Right lobe of liver (tissue), 6 donors: ENCODE measurements around the gene PDE6A. TPM values are rescaled to one million over a fixed set of nuclear protein-coding genes. Genes with fewer than 3 reads are reported as not detected.
A peak's percentile ranks its signal among the peaks of the same experiment; 100 is the strongest.
"Not testable (repeated sequence)": the region's sequence is repeated elsewhere in the genome, so short reads cannot be mapped to it uniquely, and the experiment has no call there.

Experiments
- ATAC-seq, 4 donors: fragments of 200-7000 bp; cut with Tn5 transposase; one replicate each; pipeline ENCODE4 v1.9.1; 2020; ENCODE audit warnings: mild to moderate bottlenecking in 4 of 4, moderate library complexity in 4 of 4
- DNase-seq, 3 donors: peaks; one replicate each; pipeline ENCODE4 v3.0.0-alpha.2; 2020
- H3K27ac ChIP-seq, 3 donors: fragments of 200-600 bp; one replicate each; pipeline ENCODE4 v1.8.0; 2022
- H3K27me3 ChIP-seq, 2 donors: fragments of 200-600 bp; one replicate each; pipeline ENCODE4 v1.8.0; 2022
- H3K36me3 ChIP-seq, 4 donors: fragments of 200-600 bp; sonication (generic) in 1 of 4; one replicate each; pipeline versions ENCODE4 v1.5.1 to v1.8.0; 2017 to 2022; ENCODE audit warnings: control low read depth in 1 of 4
- H3K4me1 ChIP-seq, 4 donors: fragments of 200-600 bp; sonication (generic) in 1 of 4; one replicate each; pipeline versions ENCODE4 v1.5.1 to v1.8.0; 2017 to 2022; ENCODE audit warnings: control low read depth in 1 of 4
- H3K4me3 ChIP-seq, 3 donors: fragments of 200-600 bp; one replicate each; pipeline ENCODE4 v1.8.0; 2022
- H3K9me3 ChIP-seq, 4 donors: fragments of 200-600 bp; sonication (generic) in 1 of 4; one replicate each; pipeline versions ENCODE4 v1.5.1 to v1.8.0; 2017 to 2022; ENCODE audit warnings: control low read depth in 1 of 4
- POLR2A ChIP-seq: fragments of 450-650 bp; IDR thresholded peaks from one replicate; pipeline ENCODE4 v1.6.1; 2017; ENCODE audit warnings: antibody characterized with exemption, mild to moderate bottlenecking
- WGBS: methylation state at CpG from one replicate; pipeline ENCODE4 v1.1.6; 2018; ENCODE audit warnings: low coverage, low lambda C conversion rate; ENCODE audit not compliant: insufficient coverage; ENCODE audit errors: missing lambda C conversion rate; 5-methylcytosine and 5-hydroxymethylcytosine counted together
- intact Hi-C, 2 donors: fragments of 100-400 bp; cut with DNase I; formaldehyde crosslinking; loops; one replicate each; pipeline versions ENCODE4 v1.11.2 to v1.14.1; 2022
- total RNA-seq, 6 experiments: library from RNA; depleted of rRNA in 2 of 6; stranded (reverse); fragments of >200 nt in 2 of 6; fragmentation: NEBNext Ultra II Directional in 3 of 6; extraction: Animal tissue kit (Norgen Biotek cat#: 25700) in 3 of 6; gene quantifications; one replicate each; pipeline versions ENCODE4 v1.1.0 to v1.2.4, GENCODE V29; 2016 to 2023
- TF ChIP-seq, protein P1 (sequence below), 4 donors: fragments of 200-600 bp in 3 of 4; fragments of 450-650 bp in 1 of 4; IDR thresholded peaks; one replicate each; pipeline versions ENCODE4 v1.5.1 to v1.8.0; 2016 to 2022; ENCODE audit warnings: antibody characterized with exemption in 4 of 4, mild to moderate bottlenecking in 2 of 4
- donor health status: DM: no; HTN: yes; CAD: no.
- donor health status: DM: no; HTN: no; CAD: no.
- donor health status: DM: no; HTN: no; CAD: no.
- donor health status: DM: no; HTN: yes; CAD: no.
- donor health status: DM: no; HTN: yes; CAD: no.

PDE6A gene
- total RNA-seq, 6 experiments from 2014 or later, result not detected

DNA sequence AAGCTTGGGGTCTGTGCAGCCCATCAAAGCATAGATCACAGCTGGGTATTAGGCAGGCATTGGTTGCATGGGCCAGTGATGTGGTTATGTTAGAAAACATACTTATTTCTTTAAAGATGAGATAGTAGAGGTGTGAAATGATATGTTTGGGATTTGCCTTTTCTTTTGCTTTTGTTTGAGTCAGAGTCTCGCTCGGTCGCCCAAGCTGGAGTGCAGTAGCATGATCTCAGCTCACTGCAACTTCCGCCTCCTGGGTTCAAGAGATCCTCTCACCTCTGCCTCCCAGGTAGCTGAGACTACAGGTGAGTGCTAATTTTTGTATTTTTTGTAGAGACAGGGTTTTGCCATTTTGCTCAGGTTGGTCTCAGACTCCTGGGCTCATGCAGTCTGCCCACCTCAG is 84.8 kb downstream of the PDE6A start:
- Histone ChIP-seq H3K4me1 (peaks cover 0 to 6% (median 0%) of the 10 kb centered on the region in 4 donors), H3K9me3 (no peaks in the 10 kb centered on the region), H3K36me3 (no peaks in the 10 kb centered on the region), H3K4me3 (no peak overlapping the region), H3K27ac (no peak overlapping the region), H3K27me3 (no peaks in the 10 kb centered on the region)
- intact Hi-C loops, result no loop called here
- no peak for TF ChIP-seq POLR2A
- no peak for ATAC-seq
- 82% methylated on average over 3 of the region's 4 CpGs for WGBS
- no peak for DNase-seq

DNA sequence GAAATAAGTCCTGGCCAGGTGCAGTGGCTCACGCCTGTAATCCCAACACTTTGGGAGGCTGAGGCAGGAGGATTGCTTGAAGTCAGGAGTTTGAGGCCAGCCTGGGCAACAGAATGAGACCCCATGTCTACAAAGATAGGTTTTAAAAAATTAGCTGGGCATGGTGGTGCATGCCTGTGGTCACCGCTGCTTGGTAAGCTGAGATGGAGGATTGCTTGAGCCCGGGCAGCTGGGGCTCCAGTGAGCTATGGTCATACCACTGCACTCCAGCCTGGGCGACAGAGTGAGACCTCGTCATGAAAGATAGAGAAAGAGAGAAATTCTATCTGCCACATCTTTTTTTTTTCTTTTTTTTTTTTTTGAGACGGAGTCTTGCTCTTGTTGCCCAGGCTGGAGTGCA is 86.1 kb downstream of the PDE6A start:
- ATAC-seq, H3K4me1 ChIP-seq, DNase-seq, H3K27ac ChIP-seq, intact Hi-C loops, H3K27me3 ChIP-seq, H3K9me3 ChIP-seq, H3K36me3 ChIP-seq, H3K4me3 ChIP-seq: not testable (repeated sequence)
- 85% methylated on average over 5 of the region's 6 CpGs for WGBS

DNA sequence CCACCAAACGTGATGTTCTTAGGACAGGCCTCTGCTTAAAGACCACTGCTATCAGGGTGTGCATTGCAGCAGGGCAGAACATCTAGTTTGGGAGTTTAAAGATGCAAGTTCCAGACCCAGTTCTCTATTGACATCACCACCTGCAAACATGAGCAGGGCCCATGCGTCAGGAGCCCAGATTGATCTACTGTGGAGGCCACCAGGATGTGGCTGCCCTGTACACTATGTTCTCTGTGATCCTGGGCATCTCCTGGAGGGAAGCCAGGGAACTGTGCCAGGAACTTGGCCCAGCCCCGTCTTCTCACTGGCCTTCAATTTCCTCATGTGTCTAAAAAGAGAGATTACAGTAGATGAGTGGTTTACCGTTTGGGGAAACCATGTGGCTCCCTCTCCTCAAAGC is 87.1 kb downstream of the PDE6A start:
- H3K9me3 ChIP-seq, result no peaks in the 10 kb centered on the region
- intact Hi-C loops, result no loop called here
- H3K4me3 ChIP-seq, result no peak overlapping the region
- H3K4me1 ChIP-seq, result peaks cover 0 to 6% (median 0%) of the 10 kb centered on the region in 4 donors
- no peak overlapping the region for H3K27ac ChIP-seq
- H3K27me3 ChIP-seq, result no peaks in the 10 kb centered on the region
- DNase-seq (peak; percentile 63 to 69 (median 65)), ATAC-seq (peak; percentile 83 to 87 (median 86))
- 15% methylated on average over 2 of the region's 4 CpGs for WGBS
- TF ChIP-seq, protein P1, sequence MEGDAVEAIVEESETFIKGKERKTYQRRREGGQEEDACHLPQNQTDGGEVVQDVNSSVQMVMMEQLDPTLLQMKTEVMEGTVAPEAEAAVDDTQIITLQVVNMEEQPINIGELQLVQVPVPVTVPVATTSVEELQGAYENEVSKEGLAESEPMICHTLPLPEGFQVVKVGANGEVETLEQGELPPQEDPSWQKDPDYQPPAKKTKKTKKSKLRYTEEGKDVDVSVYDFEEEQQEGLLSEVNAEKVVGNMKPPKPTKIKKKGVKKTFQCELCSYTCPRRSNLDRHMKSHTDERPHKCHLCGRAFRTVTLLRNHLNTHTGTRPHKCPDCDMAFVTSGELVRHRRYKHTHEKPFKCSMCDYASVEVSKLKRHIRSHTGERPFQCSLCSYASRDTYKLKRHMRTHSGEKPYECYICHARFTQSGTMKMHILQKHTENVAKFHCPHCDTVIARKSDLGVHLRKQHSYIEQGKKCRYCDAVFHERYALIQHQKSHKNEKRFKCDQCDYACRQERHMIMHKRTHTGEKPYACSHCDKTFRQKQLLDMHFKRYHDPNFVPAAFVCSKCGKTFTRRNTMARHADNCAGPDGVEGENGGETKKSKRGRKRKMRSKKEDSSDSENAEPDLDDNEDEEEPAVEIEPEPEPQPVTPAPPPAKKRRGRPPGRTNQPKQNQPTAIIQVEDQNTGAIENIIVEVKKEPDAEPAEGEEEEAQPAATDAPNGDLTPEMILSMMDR (IDR thresholded peaks at IDR 0.05), result no peak
- no peak for TF ChIP-seq POLR2A
- no peaks in the 10 kb centered on the region for H3K36me3 ChIP-seq

DNA sequence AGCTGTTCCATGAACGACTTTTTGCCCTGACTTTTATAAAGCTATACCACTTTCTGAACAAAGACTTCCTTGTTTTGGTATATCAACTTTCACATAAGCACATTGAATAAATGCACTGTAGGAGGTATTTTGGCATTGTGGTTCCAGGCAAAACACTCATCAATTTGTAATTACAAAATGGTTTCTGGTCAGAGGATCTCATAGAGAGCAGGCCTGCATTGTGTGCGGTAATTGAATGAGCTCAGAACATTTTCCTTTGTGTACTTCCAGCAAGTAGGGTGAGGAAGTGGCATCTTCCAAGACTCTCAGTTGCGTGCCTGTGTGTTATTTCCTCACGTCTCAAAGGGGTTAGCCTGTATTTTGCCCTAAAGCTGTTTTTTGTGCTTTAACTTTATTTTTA is 89.2 kb downstream of the PDE6A start:
- no peaks in the 10 kb centered on the region for H3K27me3 ChIP-seq
- intact Hi-C loops, result no loop called here
- ATAC-seq, result no peak
- no peak overlapping the region for H3K4me3 ChIP-seq
- TF ChIP-seq, protein P1 (IDR thresholded peaks at IDR 0.05), result no peak
- H3K36me3 ChIP-seq, result no peaks in the 10 kb centered on the region
- H3K4me1 ChIP-seq, result peaks cover 0 to 6% (median 0%) of the 10 kb centered on the region in 4 donors
- H3K27ac ChIP-seq, result no peak overlapping the region
- 77% methylated on average over 4 of the region's 4 CpGs for WGBS
- no peaks in the 10 kb centered on the region for H3K9me3 ChIP-seq
- DNase-seq, result no peak

DNA sequence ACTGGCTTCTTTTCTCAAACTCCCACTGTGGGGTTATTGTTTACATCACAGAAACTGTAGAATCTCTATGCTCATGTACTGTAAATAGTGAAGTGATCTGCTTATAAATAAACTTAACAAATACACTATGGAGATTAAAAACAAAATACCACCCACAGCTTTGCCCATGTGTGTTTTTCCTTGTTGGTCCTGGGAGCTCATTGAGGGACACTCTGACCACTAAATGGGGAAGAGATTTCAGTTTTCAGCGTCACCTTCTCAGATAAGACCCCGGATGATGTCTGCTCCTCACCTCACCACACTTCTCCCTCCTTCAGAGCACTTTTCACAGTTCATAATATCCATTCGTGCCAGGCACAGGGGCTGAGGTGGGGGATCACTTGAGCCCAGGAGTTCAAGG is 89.7 kb downstream of the PDE6A start:
- peaks cover 0 to 6% (median 0%) of the 10 kb centered on the region in 4 donors for H3K4me1 ChIP-seq
- DNase-seq, result no peak
- H3K27me3 ChIP-seq, result no peaks in the 10 kb centered on the region
- no peak overlapping the region for H3K27ac ChIP-seq
- intact Hi-C loops, result no loop called here
- H3K4me3 ChIP-seq, result no peak overlapping the region
- TF ChIP-seq POLR2A, result no peak
- TF ChIP-seq, protein P1 (IDR thresholded peaks at IDR 0.05), result no peak
- H3K36me3 ChIP-seq, result no peaks in the 10 kb centered on the region
- H3K9me3 ChIP-seq, result no peaks in the 10 kb centered on the region
- WGBS, result 79% methylated on average over 3 of the region's 3 CpGs
- ATAC-seq, result no peak

DNA sequence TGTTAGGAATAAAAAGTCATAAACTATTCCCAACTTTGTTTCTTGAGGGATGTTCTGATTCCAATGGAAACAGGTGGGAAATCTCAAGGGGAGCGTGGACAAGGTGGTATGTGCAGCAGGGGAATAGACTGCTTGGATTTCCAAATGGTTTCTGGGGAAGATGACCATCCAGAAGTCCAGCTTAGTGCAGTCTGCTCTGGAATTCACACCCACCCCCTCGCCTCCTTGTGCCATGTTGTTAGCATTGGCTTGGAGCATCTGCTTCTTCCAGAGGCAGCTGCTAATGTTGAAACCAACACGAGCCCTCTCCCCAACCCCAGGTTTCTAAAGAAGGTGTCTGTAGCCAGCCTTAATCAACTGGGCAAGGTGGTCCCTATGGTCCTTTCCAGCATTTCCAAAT is 90.9 kb downstream of the PDE6A start:
- 100% methylated on average over 1 of the region's 3 CpGs for WGBS
- intact Hi-C loops, result no loop called here
- Histone ChIP-seq H3K4me1 (peaks cover 0 to 6% (median 0%) of the 10 kb centered on the region in 4 donors), H3K4me3 (no peak overlapping the region), H3K9me3 (no peaks in the 10 kb centered on the region), H3K36me3 (no peaks in the 10 kb centered on the region), H3K27ac (no peak overlapping the region), H3K27me3 (no peaks in the 10 kb centered on the region)
- DNase-seq, result no peak
- no peak for ATAC-seq
- TF ChIP-seq POLR2A, result no peak
- TF ChIP-seq, protein P1 (IDR thresholded peaks at IDR 0.05), result no peak
